GM20431 (cell line): ENCODE data around the gene UBB.
"Not testable (repeated sequence)": the region's sequence is repeated elsewhere in the genome, so short reads cannot be mapped to it uniquely, and the experiment has no call there.

Source experiments
- in situ Hi-C: fragments of 300-500 bp; cut with MseI, MboI; formaldehyde crosslinking; loops from one replicate; pipeline ENCODE4 v1.15.0; 2020; ENCODE audit warnings: low sequenced_read_pairs; ENCODE audit not compliant: unreplicated experiment

UBB gene

GRCh38 chr17:16371742-16372141 lies 9.1 kb upstream of the UBB start:
- in situ Hi-C loops, result no loop called here

DNA sequence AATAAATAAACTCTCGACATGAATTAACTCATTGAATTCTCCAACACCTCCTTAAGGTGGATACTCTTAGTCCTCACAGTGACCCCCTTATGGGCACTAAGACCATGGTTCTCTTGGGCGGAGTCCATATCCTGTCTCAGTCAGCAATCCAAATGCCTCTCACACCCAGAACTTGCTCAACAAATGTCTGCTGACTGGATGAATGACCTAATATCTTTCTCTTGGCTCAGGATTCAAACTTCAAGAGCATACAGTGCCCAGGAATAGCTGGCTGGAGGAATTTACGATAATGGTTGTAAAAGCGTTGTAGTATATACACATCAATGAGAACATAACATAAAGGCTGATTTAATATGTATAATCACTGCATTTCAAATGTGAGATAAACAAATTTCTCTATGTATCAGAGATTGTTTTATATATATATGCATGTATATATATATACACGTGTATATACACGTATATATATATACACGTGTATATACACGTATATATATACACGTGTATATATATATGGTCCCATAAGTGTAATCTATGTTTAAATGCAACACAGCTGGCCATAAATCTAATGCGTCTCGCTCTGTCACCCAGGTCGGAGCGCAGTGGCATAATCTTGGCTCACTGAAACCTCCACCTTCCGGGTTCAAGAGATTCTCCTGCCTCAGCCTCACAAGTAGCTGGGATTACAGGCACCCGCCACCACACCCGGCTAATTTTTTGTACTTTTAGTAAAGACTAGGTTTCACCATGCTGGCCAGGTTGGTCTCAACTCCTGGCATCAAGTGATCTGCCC lies 6.5 kb upstream of the UBB start:
- in situ Hi-C loops, result no loop called here

DNA sequence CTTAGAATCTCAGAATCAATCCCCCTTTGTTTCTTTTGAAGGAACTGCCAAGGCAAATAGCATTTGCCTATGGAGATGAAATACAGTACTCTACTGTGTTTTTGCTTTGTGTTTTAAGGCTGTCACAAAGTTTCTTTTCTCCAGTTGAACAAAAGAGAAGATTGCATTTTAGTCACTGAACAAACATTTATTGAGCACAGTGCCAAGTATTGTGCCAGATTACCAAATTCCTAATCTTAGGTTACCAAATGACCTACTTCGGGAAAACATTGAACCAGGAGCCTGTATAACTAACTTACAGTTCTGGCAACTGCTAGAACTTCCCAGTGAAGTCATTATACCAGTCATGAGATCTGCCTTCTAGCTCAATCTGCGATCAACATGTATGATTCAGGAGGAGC lies 3.0 kb upstream of the UBB start:
- in situ Hi-C loops, result no loop called here

GRCh38 chr17:16378636-16379282 lies 2.1 kb upstream of the UBB start:
- in situ Hi-C loops, result no loop called here

DNA sequence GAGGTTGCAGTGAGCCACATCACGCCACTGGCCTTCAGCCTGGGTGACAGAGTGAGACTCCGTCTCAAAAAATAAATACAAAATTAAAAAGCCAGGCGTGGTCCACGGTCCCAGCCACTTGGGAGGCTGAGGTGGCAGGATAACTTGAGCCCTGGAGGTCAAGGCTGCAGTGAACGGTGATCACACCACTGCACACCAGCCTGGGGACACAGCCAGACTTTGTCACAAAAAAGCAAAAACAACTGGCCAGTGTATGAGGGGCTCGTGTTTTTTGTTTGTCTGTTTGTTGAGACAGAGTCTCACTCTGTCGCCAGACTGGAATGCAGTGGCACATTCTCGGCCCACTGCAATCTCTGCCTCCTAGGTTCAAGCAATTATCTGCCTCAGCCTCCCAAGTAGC lies 1.2 kb upstream of the UBB start:
- in situ Hi-C loops, result no loop called here

DNA sequence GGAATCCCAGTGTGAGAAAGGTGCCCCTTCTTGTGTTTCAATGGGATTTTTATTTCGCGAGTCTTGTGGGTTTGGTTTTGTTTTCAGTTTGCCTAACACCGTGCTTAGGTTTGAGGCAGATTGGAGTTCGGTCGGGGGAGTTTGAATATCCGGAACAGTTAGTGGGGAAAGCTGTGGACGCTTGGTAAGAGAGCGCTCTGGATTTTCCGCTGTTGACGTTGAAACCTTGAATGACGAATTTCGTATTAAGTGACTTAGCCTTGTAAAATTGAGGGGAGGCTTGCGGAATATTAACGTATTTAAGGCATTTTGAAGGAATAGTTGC lies 567 bp downstream of the UBB start:
- in situ Hi-C loops, result no loop called here

- in situ Hi-C loops, result no loop called here
These were observed 2.3 kb downstream of the UBB start for GRCh38 chr17:16383216-16383615.

DNA sequence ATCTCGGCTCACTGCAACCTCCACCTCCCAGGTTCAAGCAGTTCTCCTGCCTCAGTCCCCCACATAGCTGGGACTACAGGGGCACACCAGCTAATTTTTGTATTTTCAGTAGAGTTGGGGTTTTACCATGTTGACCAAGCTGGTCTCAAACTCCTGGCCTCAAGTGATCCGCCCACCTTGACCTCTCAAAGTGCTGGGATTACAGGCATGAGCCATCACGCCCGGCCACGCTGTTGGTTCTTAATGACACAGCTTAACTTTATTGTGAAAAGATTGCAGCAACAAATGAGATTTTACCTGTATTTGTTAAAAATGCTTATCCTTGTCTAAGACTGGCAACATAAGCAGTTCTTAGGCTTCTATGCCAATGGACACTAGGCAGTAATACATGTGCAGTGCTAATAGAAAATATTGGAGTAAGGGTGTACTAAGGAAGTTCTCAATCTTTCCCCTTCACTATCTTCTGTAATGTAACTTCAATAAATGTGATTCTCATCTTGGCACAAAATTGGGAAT lies 2.9 kb downstream of the UBB start:
- in situ Hi-C loops, result no loop called here

DNA sequence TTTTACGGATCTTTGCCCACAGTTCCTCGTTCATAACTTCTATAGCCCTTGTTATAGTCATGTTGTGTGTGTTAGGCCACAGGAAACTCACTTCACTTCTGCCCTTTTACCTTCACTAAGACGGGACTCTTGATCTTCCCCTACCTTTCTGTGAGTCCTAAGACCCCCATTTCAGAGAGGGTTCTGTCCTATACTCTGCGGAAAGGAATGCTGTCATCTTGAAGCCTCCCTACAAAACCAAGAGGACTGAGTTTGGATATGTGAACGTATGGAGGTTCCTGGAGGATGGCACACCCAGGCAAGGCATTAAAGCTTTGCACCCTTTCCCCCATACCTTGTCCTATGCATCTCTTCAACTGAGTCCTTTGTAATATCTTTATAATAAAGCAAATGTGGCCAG lies 3.7 kb downstream of the UBB start:
- in situ Hi-C loops, result no loop called here

DNA sequence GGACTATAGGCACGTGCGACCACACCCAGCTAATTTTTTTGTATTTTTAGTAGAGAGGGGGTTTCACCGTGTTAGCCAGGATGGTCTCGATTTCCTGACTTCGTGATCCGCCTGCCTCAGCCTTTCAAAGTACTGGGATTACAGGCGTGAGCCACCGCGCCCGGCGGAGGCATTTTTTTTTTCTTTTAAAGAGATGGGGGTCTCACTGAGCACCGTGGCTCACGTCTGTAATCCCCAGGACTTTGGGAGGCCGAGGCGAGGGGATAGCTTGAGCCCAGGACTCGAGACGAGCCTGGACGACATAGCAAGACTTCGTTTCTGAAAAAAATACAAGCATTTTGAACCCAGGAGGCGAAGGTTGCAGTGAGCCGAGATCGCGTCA lies 5.2 kb downstream of the UBB start:
- in situ Hi-C loops, result not testable (repeated sequence)

- in situ Hi-C loops, result no loop called here
These were observed 10.6 kb downstream of the UBB start for GRCh38 chr17:16391451-16391850.

DNA sequence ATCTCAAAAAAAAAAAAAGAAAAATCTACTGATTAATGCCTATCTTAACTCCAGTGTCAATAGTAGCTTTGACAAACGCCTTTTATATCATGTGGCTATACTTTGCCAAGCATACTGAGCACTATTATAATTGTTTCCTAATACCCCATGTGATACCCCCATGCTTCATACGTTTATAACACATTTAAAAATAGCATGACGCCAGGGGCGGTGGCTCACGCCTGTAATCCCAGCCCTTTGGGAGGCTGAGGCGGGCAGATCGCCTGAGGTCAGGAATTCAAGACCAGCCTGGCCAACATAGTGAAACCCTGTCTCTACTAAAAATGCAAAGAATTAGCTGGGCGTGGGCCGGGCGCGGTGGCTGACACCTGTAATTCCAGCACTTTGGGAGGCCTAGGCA lies 11.6 kb downstream of the UBB start:
- in situ Hi-C loops, result not testable (repeated sequence)

DNA sequence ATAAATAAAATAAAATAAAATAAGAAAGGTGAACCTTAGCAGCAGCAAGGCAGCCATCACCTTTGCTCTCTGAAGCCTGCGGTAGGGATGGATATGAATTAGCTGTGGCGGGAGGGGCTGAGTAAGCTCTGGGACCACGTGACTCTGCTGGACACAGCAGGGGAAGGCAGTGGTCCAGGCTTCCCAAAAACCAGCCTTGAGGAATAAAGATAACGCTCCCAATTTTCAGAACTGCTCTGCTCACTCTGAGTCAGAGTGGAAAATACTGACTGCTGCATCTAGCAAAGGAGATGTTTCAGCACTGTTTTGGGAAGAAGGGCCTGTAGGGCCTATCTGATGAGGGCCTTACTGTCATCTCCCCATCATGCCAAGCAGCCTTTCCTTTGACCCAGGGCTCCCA lies 15.0 kb downstream of the UBB start:
- in situ Hi-C loops, result not testable (repeated sequence)

- in situ Hi-C loops, result not testable (repeated sequence)
These were observed 15.8 kb downstream of the UBB start for GRCh38 chr17:16396693-16397092.

DNA sequence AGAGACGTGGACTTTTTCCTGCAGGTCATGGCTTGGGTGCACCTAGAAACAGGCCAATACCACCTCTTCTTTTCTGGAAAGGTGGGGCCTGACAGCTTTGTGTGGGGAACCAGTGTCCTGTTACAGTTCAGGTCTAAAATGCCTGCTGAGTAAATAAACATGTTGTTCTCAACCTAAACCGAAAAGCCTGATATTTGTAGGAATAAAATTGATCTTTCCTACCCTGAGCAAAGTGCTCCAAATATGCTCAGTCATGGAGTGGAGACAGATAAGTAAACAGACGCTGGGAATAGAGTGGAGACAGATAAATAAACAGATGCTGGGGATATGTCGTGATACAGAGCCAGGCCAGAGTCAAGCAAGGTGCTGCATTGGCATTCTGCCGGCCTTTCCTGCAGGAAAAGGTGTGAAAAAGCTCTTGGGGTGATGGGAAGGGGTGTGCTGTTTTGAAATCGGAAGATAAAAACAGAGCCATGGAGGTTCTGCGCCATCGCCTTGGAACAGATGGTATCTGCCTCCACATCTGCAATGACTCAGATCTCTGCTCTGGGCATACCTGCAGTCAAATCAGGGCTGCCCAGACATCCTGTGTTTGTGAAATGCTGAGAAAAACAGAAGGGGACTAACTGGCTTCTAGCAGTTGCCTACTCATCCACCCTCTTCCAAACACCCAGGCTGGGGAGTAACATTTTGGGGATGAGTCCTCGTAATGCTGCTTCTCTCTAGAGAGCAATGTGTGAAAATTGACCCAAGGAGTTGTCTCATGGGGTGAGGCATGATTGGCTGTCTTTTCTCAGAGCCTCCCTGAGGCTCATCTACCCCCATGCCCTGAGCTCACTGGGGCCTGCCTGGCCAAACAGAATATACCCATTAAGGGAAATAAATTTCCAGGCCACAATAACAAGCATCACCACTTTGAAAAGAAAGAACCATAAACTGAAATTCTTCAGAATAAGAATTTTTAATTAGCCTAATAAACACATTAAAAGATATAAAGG lies 17.7 kb downstream of the UBB start:
- in situ Hi-C loops, result no loop called here

DNA sequence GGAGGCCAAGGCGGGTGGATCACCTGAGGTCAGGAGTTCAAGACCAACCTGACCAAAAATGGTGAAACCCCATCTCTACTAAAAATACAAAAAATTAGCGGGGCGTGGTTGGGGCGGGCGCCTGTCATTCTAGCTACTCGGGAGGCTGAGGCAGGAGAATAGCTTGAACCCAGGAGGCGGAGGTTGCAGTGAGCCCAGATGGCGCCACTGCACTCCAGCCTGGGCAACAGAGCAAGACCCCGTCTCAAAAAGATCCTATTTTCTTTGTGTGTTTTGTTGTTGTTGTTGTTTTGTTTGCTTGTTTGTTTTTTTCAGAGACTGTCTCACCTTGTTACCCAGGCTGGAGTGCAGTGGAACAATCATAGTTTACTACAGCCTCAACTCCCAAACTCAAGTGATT lies 23.0 kb downstream of the UBB start:
- in situ Hi-C loops, result not testable (repeated sequence)

GRCh38 chr17:16406742-16407674 lies 26.1 kb downstream of the UBB start:
- in situ Hi-C loops, result no loop called here

GRCh38 chr17:16407911-16408588 lies 27.2 kb downstream of the UBB start:
- in situ Hi-C loops, result no loop called here
